IMR-90 (cell line): ENCODE measurements around the gene OXSR1. TPM values are rescaled to one million over a fixed set of nuclear protein-coding genes. Genes with fewer than 3 reads are reported as not detected.

Experiments
- ATAC-seq: fragments of 200-7000 bp; cut with Tn5 transposase; 2 replicates; pipeline ENCODE4 v1.9.1; 2020; ENCODE audit warnings: low read depth, mild to moderate bottlenecking, moderate library complexity
- BruUV-seq: library from RNA; stranded (reverse); fragments of 400-500 nt; replicated peaks from 2 replicates; lab custom pipeline; 2021; lab: Mats Ljungman, UMichigan
- CTCF ChIA-PET: fragments of 300-600 bp; formaldehyde crosslinking; extraction: SDS; loops from one replicate; lab custom pipeline; 2021; ENCODE audit warnings: antibody characterized with exemption; lab: Yijun Ruan, JAX
- POLR2A ChIA-PET: fragments of 300-600 bp; sonication (Branson Sonifier 250); formaldehyde crosslinking; loops from one replicate; lab custom pipeline; 2022; ENCODE audit warnings: antibody characterized with exemption; ENCODE audit not compliant: unreplicated experiment; lab: Charles Lee
- DNase-seq: peaks from one replicate; pipeline ENCODE4 v3.0.0; 2013
- H2AFZ ChIP-seq: replicated peaks from 2 replicates; pipeline ENCODE3; 2013; ENCODE audit warnings: low read length, mild to moderate bottlenecking; ENCODE audit not compliant: poor library complexity
- H2AK5ac ChIP-seq: 2 replicates; pipeline ENCODE4 v1.6.1; 2013; ENCODE audit warnings: low read depth, low read length, inconsistent platforms
- H2AK9ac ChIP-seq: replicated peaks from 2 replicates; pipeline ENCODE3; 2013; ENCODE audit warnings: mild to moderate bottlenecking, low read depth, low read length, moderate library complexity; ENCODE audit not compliant: poor library complexity
- H2BK120ac ChIP-seq: 2 replicates; pipeline ENCODE4 v1.6.1; 2013; ENCODE audit warnings: low read depth, low read length, inconsistent platforms
- H2BK15ac ChIP-seq: 3 replicates; pipeline ENCODE4 v1.6.1; 2013; ENCODE audit warnings: low read depth, low read length, inconsistent platforms
- H2BK20ac ChIP-seq: 2 replicates; pipeline ENCODE4 v1.6.1; 2013; ENCODE audit warnings: low read depth, mild to moderate bottlenecking, inconsistent platforms, low read length, moderate library complexity
- H2BK5ac ChIP-seq: 2 replicates; pipeline ENCODE4 v1.6.1; 2013; ENCODE audit warnings: mild to moderate bottlenecking, low read depth, low read length, inconsistent platforms; ENCODE audit not compliant: poor library complexity, severe bottlenecking
- H3K14ac ChIP-seq: replicated peaks from 2 replicates; pipeline ENCODE4 v1.6.1; 2013; ENCODE audit warnings: low read depth, low read length, inconsistent platforms
- H3K18ac ChIP-seq: 2 replicates; pipeline ENCODE4 v1.6.1; 2013; ENCODE audit warnings: low read depth, low read length, control low read depth
- H3K23ac ChIP-seq: 2 replicates; pipeline ENCODE4 v1.6.1; 2013; ENCODE audit warnings: low read depth, low read length, inconsistent platforms
- H3K27ac ChIP-seq: 2 replicates; pipeline ENCODE4 v1.5.1; 2013; ENCODE audit warnings: mild to moderate bottlenecking, control low read depth, low read length; ENCODE audit not compliant: insufficient read depth
- H3K27me3 ChIP-seq: 2 replicates; pipeline ENCODE4 v1.6.1; 2013; ENCODE audit warnings: low read length; ENCODE audit not compliant: control insufficient read depth, insufficient read depth
- H3K36me3 ChIP-seq: 2 replicates; pipeline ENCODE4 v1.6.1; 2013; ENCODE audit warnings: low read length, mixed read lengths; ENCODE audit not compliant: control insufficient read depth, insufficient read depth
- H3K4ac ChIP-seq: 2 replicates; pipeline ENCODE4 v1.6.1; 2013; ENCODE audit warnings: low read depth, low read length, inconsistent platforms
- H3K4me1 ChIP-seq: 2 replicates; pipeline ENCODE4 v1.6.1; 2013; ENCODE audit warnings: low read length, mixed read lengths; ENCODE audit not compliant: control insufficient read depth, insufficient read depth
- H3K4me2 ChIP-seq: 2 replicates; pipeline ENCODE4 v1.6.1; 2013; ENCODE audit warnings: low read depth, mild to moderate bottlenecking, control low read depth, low read length, moderate library complexity
- H3K4me3 ChIP-seq: 2 replicates; pipeline ENCODE4 v1.5.1; 2013; ENCODE audit warnings: low read depth, mild to moderate bottlenecking, control low read depth, low read length, moderate library complexity; ENCODE audit not compliant: insufficient read depth
- H3K56ac ChIP-seq: 2 replicates; pipeline ENCODE4 v1.6.1; 2013; ENCODE audit warnings: low read length, inconsistent platforms; ENCODE audit not compliant: insufficient read depth; ENCODE audit errors: extremely low read depth
- H3K79me1 ChIP-seq, 2 experiments: 2 replicates each; pipeline ENCODE4 v1.6.1; 2013; ENCODE audit warnings: low read length in 2 of 2, inconsistent platforms in 1 of 2, low read depth in 1 of 2
- H3K9ac ChIP-seq: 2 replicates; pipeline ENCODE4 v1.6.1; 2013; ENCODE audit warnings: low read depth, low read length, control low read depth
- H3K9me1 ChIP-seq: 2 replicates; pipeline ENCODE4 v1.6.1; 2013; ENCODE audit warnings: low read length, inconsistent platforms; ENCODE audit not compliant: insufficient read depth
- H3K9me3 ChIP-seq: 2 replicates; pipeline ENCODE4 v1.6.1; 2013; ENCODE audit warnings: low read length; ENCODE audit not compliant: control insufficient read depth, insufficient read depth
- H4K20me1 ChIP-seq: 2 replicates; pipeline ENCODE4 v1.6.1; 2013; ENCODE audit warnings: low read length, inconsistent platforms; ENCODE audit not compliant: insufficient read depth
- H4K5ac ChIP-seq: 2 replicates; pipeline ENCODE4 v1.6.1; 2013; ENCODE audit warnings: mild to moderate bottlenecking, low read depth, low read length, control low read depth
- H4K8ac ChIP-seq, 2 experiments: 2 replicates each; pipeline ENCODE4 v1.6.1; 2013; ENCODE audit warnings: low read depth in 2 of 2, low read length in 2 of 2, control low read depth in 1 of 2, inconsistent platforms in 1 of 2
- H4K91ac ChIP-seq: 2 replicates; pipeline ENCODE4 v1.6.1; 2013; ENCODE audit warnings: low read depth, low read length, inconsistent platforms; ENCODE audit not compliant: insufficient read depth
- BHLHE40 ChIP-seq: fragments of 150-350 bp; IDR thresholded peaks from 2 replicates; pipeline ENCODE4 v1.6.1; 2016; ENCODE audit warnings: mild to moderate bottlenecking, low read depth, low read length
- CEBPB ChIP-seq: IDR thresholded peaks from 2 replicates; pipeline ENCODE4 v1.6.1; 2012; ENCODE audit warnings: low read depth, low read length, improper control_type of control experiment
- CHD1 ChIP-seq: IDR thresholded peaks from 2 replicates; pipeline ENCODE4 v1.6.1; 2012; ENCODE audit warnings: low read depth, low read length, improper control_type of control experiment
- FOS ChIP-seq: fragments of 150-350 bp; IDR thresholded peaks from 2 replicates; pipeline ENCODE4 v1.6.1; 2016; ENCODE audit warnings: low read depth, low read length
- MAFK ChIP-seq: IDR thresholded peaks from 2 replicates; pipeline ENCODE4 v1.6.1; 2012; ENCODE audit warnings: low read depth, low read length, improper control_type of control experiment
- MAZ ChIP-seq: IDR thresholded peaks from 2 replicates; pipeline ENCODE4 v1.6.1; 2012; ENCODE audit warnings: low read depth, mild to moderate bottlenecking, low read length, improper control_type of control experiment, moderate library complexity, borderline replicate concordance
- MXI1 ChIP-seq: IDR thresholded peaks from 2 replicates; pipeline ENCODE4 v1.6.1; 2012; ENCODE audit warnings: low read depth, mild to moderate bottlenecking, low read length, moderate library complexity, borderline replicate concordance
- NFE2L2 ChIP-seq: fragments of 150-350 bp; IDR thresholded peaks from 2 replicates; pipeline ENCODE4 v1.6.1; 2016; ENCODE audit warnings: low read depth, mild to moderate bottlenecking, low read length
- POLR2A ChIP-seq: IDR thresholded peaks from 2 replicates; pipeline ENCODE4 v1.6.1; 2012; ENCODE audit warnings: mild to moderate bottlenecking, low read depth, low read length
- RAD21 ChIP-seq: IDR thresholded peaks from 2 replicates; pipeline ENCODE4 v1.6.1; 2012; ENCODE audit warnings: low read length, improper control_type of control experiment
- RCOR1 ChIP-seq: IDR thresholded peaks from 2 replicates; pipeline ENCODE4 v1.6.1; 2012; ENCODE audit warnings: mild to moderate bottlenecking, low read length, improper control_type of control experiment; ENCODE audit not compliant: insufficient replicate concordance
- RFX5 ChIP-seq: IDR thresholded peaks from 2 replicates; pipeline ENCODE4 v1.8.0; 2012; ENCODE audit warnings: low read depth, mild to moderate bottlenecking, low read length, moderate library complexity
- SMC3 ChIP-seq: fragments of 150-350 bp; IDR thresholded peaks from 2 replicates; pipeline ENCODE4 v1.6.1; 2016; ENCODE audit warnings: low read depth, mild to moderate bottlenecking, antibody characterized with exemption, low read length, moderate library complexity
- WGBS, 2 experiments: methylation state at CpG; one replicate each; pipeline versions ENCODE4 v1.1.5 to v1.1.7; 2013; ENCODE audit warnings: missing lambda C conversion rate in 2 of 2; ENCODE audit not compliant: insufficient read length in 1 of 2; ENCODE audit errors: extremely low coverage in 2 of 2; 5-methylcytosine and 5-hydroxymethylcytosine counted together
- dilution Hi-C: fragments of 300-500 bp; cut with HindIII; formaldehyde crosslinking; loops from one replicate; pipeline ENCODE4 v1.14.3; 2018; ENCODE audit warnings: low sequenced_read_pairs; ENCODE audit not compliant: unreplicated experiment
- in situ Hi-C: fragments of 300-500 bp; cut with MboI; formaldehyde crosslinking; loops from 3 replicates; pipeline ENCODE4 v1.14.3; 2019; ENCODE audit warnings: low sequenced_read_pairs, inconsistent platforms, mixed read lengths
- intact Hi-C: fragments of 100-400 bp; cut with micrococcal nuclease; formaldehyde crosslinking; loops from 2 replicates; pipeline ENCODE4 v1.10.0; 2022
- polyA plus RNA-seq, 3 experiments: library from polyadenylated mRNA; depleted of rRNA; stranded (reverse); fragments of >200 nt; gene quantifications; 2 replicates each; pipeline ENCODE4 v1.2.3, GENCODE V29; 2012; ENCODE audit warnings: low replicate concordance in 1 of 3
- total RNA-seq: library from RNA; depleted of rRNA; stranded (reverse); fragments of >200 nt; gene quantifications from 2 replicates; pipeline ENCODE4 v1.2.3, GENCODE V29; 2012
- TF ChIP-seq, protein P1 (sequence below): fragments of 150-350 bp; IDR thresholded peaks from 2 replicates; pipeline ENCODE4 v1.6.1; 2016; ENCODE audit warnings: low read depth, mild to moderate bottlenecking, low read length, moderate library complexity, borderline replicate concordance
- TF ChIP-seq, protein P2 (sequence below): fragments of 150-350 bp; IDR thresholded peaks from 2 replicates; pipeline ENCODE4 v1.6.1; 2017; ENCODE audit warnings: mild to moderate bottlenecking, antibody characterized with exemption, low read length, low read depth
- TF ChIP-seq, protein P3 (sequence below): conservative IDR thresholded peaks from 2 replicates; pipeline ENCODE4 v1.5.1; 2012; ENCODE audit warnings: mild to moderate bottlenecking, low read depth, low read length, improper control_type of control experiment

The OXSR1 gene
- total and polyA plus RNA-seq, 2 of the 4 experiments (the other 2 are of a cell fraction), result 32.9 to 37.6 TPM

- intact Hi-C loops, result no loop called here
- no peak overlapping the region for H2BK15ac ChIP-seq
- no peak overlapping the region for H3K4me2 ChIP-seq
- H3K9me1 ChIP-seq, result no peaks in the 10 kb centered on the region
- no peak overlapping the region for H4K91ac ChIP-seq
- no peaks in the 10 kb centered on the region for H4K20me1 ChIP-seq
- no peak overlapping the region for H2BK120ac ChIP-seq
- BruUV-seq, result no TSS peak
- peaks cover 7% of the 10 kb centered on the region for H3K36me3 ChIP-seq
- no peak overlapping the region for H3K4me3 ChIP-seq
- no CpG with 5 or more reads among the region's 2 CpGs for WGBS, 2 experiments
- no peak overlapping the region for H3K9ac ChIP-seq
- no peak overlapping the region for H2AFZ ChIP-seq
- H3K4ac ChIP-seq, result no peak overlapping the region
- dilution Hi-C loops, result no loop called here
- no peak overlapping the region for H3K18ac ChIP-seq
- H2AK9ac ChIP-seq, result no peak overlapping the region
- H4K8ac ChIP-seq, result no peak overlapping the region
- no peak overlapping the region for H3K14ac ChIP-seq
- ATAC-seq (no peak), DNase-seq (no peak)
- H3K27ac ChIP-seq, result no peak overlapping the region
- ChIA-PET POLR2A (no interaction called here), CTCF (no interaction called here)
- H2AK5ac ChIP-seq, result no peak overlapping the region
- TF ChIP-seq, protein P1, sequence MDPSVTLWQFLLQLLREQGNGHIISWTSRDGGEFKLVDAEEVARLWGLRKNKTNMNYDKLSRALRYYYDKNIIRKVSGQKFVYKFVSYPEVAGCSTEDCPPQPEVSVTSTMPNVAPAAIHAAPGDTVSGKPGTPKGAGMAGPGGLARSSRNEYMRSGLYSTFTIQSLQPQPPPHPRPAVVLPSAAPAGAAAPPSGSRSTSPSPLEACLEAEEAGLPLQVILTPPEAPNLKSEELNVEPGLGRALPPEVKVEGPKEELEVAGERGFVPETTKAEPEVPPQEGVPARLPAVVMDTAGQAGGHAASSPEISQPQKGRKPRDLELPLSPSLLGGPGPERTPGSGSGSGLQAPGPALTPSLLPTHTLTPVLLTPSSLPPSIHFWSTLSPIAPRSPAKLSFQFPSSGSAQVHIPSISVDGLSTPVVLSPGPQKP, result no peak
- no peak for TF ChIP-seq POLR2A
- no peak for TF ChIP-seq BHLHE40
- TF ChIP-seq RCOR1, result no peak
- no peak for TF ChIP-seq FOS
- TF ChIP-seq RAD21, result no peak
- no peak for TF ChIP-seq CEBPB
- no peak for TF ChIP-seq SMC3
- no peak for TF ChIP-seq MAZ
- TF ChIP-seq RFX5, result no peak
- TF ChIP-seq NFE2L2, result no peak
- no peak for TF ChIP-seq MXI1
- no peak for TF ChIP-seq MAFK
- TF ChIP-seq, protein P2, sequence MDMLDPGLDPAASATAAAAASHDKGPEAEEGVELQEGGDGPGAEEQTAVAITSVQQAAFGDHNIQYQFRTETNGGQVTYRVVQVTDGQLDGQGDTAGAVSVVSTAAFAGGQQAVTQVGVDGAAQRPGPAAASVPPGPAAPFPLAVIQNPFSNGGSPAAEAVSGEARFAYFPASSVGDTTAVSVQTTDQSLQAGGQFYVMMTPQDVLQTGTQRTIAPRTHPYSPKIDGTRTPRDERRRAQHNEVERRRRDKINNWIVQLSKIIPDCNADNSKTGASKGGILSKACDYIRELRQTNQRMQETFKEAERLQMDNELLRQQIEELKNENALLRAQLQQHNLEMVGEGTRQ, result no peak
- TF ChIP-seq, protein P3, sequence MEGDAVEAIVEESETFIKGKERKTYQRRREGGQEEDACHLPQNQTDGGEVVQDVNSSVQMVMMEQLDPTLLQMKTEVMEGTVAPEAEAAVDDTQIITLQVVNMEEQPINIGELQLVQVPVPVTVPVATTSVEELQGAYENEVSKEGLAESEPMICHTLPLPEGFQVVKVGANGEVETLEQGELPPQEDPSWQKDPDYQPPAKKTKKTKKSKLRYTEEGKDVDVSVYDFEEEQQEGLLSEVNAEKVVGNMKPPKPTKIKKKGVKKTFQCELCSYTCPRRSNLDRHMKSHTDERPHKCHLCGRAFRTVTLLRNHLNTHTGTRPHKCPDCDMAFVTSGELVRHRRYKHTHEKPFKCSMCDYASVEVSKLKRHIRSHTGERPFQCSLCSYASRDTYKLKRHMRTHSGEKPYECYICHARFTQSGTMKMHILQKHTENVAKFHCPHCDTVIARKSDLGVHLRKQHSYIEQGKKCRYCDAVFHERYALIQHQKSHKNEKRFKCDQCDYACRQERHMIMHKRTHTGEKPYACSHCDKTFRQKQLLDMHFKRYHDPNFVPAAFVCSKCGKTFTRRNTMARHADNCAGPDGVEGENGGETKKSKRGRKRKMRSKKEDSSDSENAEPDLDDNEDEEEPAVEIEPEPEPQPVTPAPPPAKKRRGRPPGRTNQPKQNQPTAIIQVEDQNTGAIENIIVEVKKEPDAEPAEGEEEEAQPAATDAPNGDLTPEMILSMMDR, result no peak
- no peak for TF ChIP-seq CHD1
- no peaks in the 10 kb centered on the region for H3K27me3 ChIP-seq
- no peak overlapping the region for H4K5ac ChIP-seq
- H3K4me1 ChIP-seq, result no peaks in the 10 kb centered on the region
- H3K23ac ChIP-seq, result no peak overlapping the region
- peaks cover 0 to 4% of the 10 kb centered on the region in 2 experiments; a peak in 1 of 4 replicates for H3K79me1 ChIP-seq
- in situ Hi-C loops, result no loop called here
- H3K56ac ChIP-seq, result no peak overlapping the region
- no peak overlapping the region for H2BK20ac ChIP-seq
- no peak overlapping the region for H2BK5ac ChIP-seq
- peaks cover 3% of the 10 kb centered on the region; the same call in 1 of the 2 replicates for H3K9me3 ChIP-seq
Observed at GRCh38 chr3:38146504-38146903, 18.8 kb upstream of the OXSR1 start.
